GM19455 (cell line): Measurements from ENCODE around the gene ZFR2.
"Not testable (repeated sequence)": the region's sequence is repeated elsewhere in the genome, so short reads cannot be mapped to it uniquely, and the experiment has no call there.

Experiments used
- ATAC-seq: cut with Tn5 transposase; IDR thresholded peaks from one replicate; pipeline ENCODE4 v1.9.1; 2021; ENCODE audit not compliant: unreplicated experiment

ZFR2 gene

GRCh38 chr19:3868770-3869456, at the start of gene ZFR2:
ZFR2 (minus strand) TSS chr19:3869038; CDS start chr19:3869017, 21 bp downstream.
- ATAC-seq: no peak

GRCh38 chr19:3916033-3916432, 47.2 kb upstream of the ZFR2 start:
- no peak for ATAC-seq

- ATAC-seq: no peak
These were observed 45.4 kb upstream of the ZFR2 start for GRCh38 chr19:3914199-3914598.

- ATAC-seq: no peak
These were observed 41.3 kb upstream of the ZFR2 start for GRCh38 chr19:3910105-3910504.

GRCh38 chr19:3908266-3909054, 39.6 kb upstream of the ZFR2 start:
- no peak for ATAC-seq

- ATAC-seq: no peak
These were observed 38.9 kb upstream of the ZFR2 start for GRCh38 chr19:3907626-3908265.

GRCh38 chr19:3904233-3904632, 35.4 kb upstream of the ZFR2 start:
- no peak for ATAC-seq

GRCh38 chr19:3902317-3902973, 33.6 kb upstream of the ZFR2 start:
- no peak for ATAC-seq

GRCh38 chr19:3899531-3900294, 30.9 kb upstream of the ZFR2 start:
- ATAC-seq: no peak

- no peak for ATAC-seq
These were observed 29.6 kb upstream of the ZFR2 start for GRCh38 chr19:3898426-3898825.

- no peak for ATAC-seq
These were observed 29.1 kb upstream of the ZFR2 start for GRCh38 chr19:3897936-3898335.

GRCh38 chr19:3895788-3896187, 26.9 kb upstream of the ZFR2 start:
- ATAC-seq: no peak

- ATAC-seq: not testable (repeated sequence)
These were observed 26.1 kb upstream of the ZFR2 start for GRCh38 chr19:3894959-3895358.

- no peak for ATAC-seq
These were observed 24.8 kb upstream of the ZFR2 start for GRCh38 chr19:3893509-3894179.

- no peak for ATAC-seq
These were observed 21.8 kb upstream of the ZFR2 start for GRCh38 chr19:3890591-3890990.

GRCh38 chr19:3882041-3882384, 13.2 kb upstream of the ZFR2 start:
- no peak for ATAC-seq

GRCh38 chr19:3881272-3882040, 12.6 kb upstream of the ZFR2 start:
- no peak for ATAC-seq

- no peak for ATAC-seq
These were observed 11.8 kb upstream of the ZFR2 start, which contains the start of gene ATCAY for GRCh38 chr19:3880471-3881271. ATCAY (plus strand) TSS chr19:3880685; CDS start chr19:3885768, 5,083 bp downstream.

- no peak for ATAC-seq
These were observed 10.8 kb upstream of the ZFR2 start for GRCh38 chr19:3879656-3880055.
